OCI-LY7 (cell line): ENCODE results near the gene APOL3. TPM values are rescaled to one million over a fixed set of nuclear protein-coding genes. Genes with fewer than 3 reads are reported as not detected.

ENCODE experiments used
- BruUV-seq: library from RNA; stranded (reverse); fragments of 400-500 nt; replicated peaks from 2 replicates; lab custom pipeline; 2021; lab: Mats Ljungman, UMichigan
- CTCF ChIA-PET: fragments of 300-600 bp; sonication (Branson Sonifier 250); formaldehyde crosslinking; loops from one replicate; lab custom pipeline; 2022; ENCODE audit warnings: antibody characterized with exemption; ENCODE audit not compliant: unreplicated experiment; lab: Charles Lee
- POLR2A ChIA-PET: fragments of 300-600 bp; sonication (Branson Sonifier 250); formaldehyde crosslinking; loops from one replicate; lab custom pipeline; 2022; ENCODE audit warnings: antibody characterized with exemption; lab: Charles Lee
- DNase-seq: peaks from one replicate; pipeline ENCODE4 v3.0.0-alpha.2; 2015; ENCODE audit warnings: low spot score
- H2AFZ ChIP-seq: fragments of 200-600 bp; sonication (generic), shearing (Covaris generic); 2 replicates; pipeline ENCODE4 v1.6.1; 2014; ENCODE audit warnings: mild to moderate bottlenecking, antibody characterized with exemption, low read length, moderate library complexity
- H3K27ac ChIP-seq: fragments of 200-600 bp; sonication (generic); 2 replicates; pipeline ENCODE4 v1.5.1; 2014; ENCODE audit warnings: mixed run types, low read depth, mild to moderate bottlenecking, moderate library complexity, low read length, inconsistent platforms; ENCODE audit not compliant: poor library complexity, severe bottlenecking
- H3K36me3 ChIP-seq: fragments of 200-600 bp; sonication (generic); 2 replicates; pipeline ENCODE4 v1.6.1; 2014; ENCODE audit warnings: mild to moderate bottlenecking, antibody characterized with exemption, low read length, moderate library complexity, mixed read lengths; ENCODE audit not compliant: insufficient read depth
- H3K4me1 ChIP-seq: fragments of 200-600 bp; sonication (generic); 2 replicates; pipeline ENCODE4 v1.5.1; 2014; ENCODE audit warnings: mild to moderate bottlenecking, low read length; ENCODE audit not compliant: insufficient read depth, poor library complexity, severe bottlenecking
- H3K4me2 ChIP-seq: fragments of 200-600 bp; sonication (generic); 2 replicates; pipeline ENCODE4 v1.6.1; 2014; ENCODE audit warnings: mild to moderate bottlenecking, low read length
- H3K4me3 ChIP-seq: fragments of 200-600 bp; sonication (generic); 2 replicates; pipeline ENCODE4 v1.5.1; 2014; ENCODE audit warnings: mild to moderate bottlenecking, low read depth, low read length; ENCODE audit not compliant: poor library complexity, severe bottlenecking
- H3K79me2 ChIP-seq: fragments of 200-600 bp; sonication (generic); 2 replicates; pipeline ENCODE4 v1.6.1; 2016; ENCODE audit warnings: low read depth, mild to moderate bottlenecking, low read length, moderate library complexity, mixed read lengths; ENCODE audit not compliant: insufficient read depth
- H3K9me2 ChIP-seq: fragments of 200-600 bp; sonication (generic); 2 replicates; pipeline ENCODE4 v1.6.1; 2016; ENCODE audit warnings: mild to moderate bottlenecking, low read length, mixed read lengths; ENCODE audit not compliant: insufficient read depth
- H3K9me3 ChIP-seq: fragments of 200-600 bp; sonication (generic); 2 replicates; pipeline ENCODE4 v1.6.1; 2014; ENCODE audit warnings: mild to moderate bottlenecking, mixed run types, low read length, mixed read lengths
- H4K20me1 ChIP-seq: fragments of 200-600 bp; sonication (generic); 2 replicates; pipeline ENCODE4 v1.6.1; 2014; ENCODE audit warnings: mild to moderate bottlenecking, antibody characterized with exemption, low read length, moderate library complexity, mixed read lengths; ENCODE audit not compliant: insufficient read depth
- CTCF ChIP-seq: fragments of 200-600 bp; sonication (generic); conservative IDR thresholded peaks from 2 replicates; pipeline ENCODE4 v1.5.1; 2014; ENCODE audit warnings: mild to moderate bottlenecking, antibody characterized with exemption, low read length, moderate library complexity, mixed read lengths
- EZH2phosphoT487 ChIP-seq: fragments of 200-600 bp; sonication (generic); IDR thresholded peaks from 2 replicates; pipeline ENCODE4 v1.6.1; 2018; ENCODE audit warnings: low read depth, borderline replicate concordance, mild to moderate bottlenecking, mixed run types, antibody characterized with exemption, low read length, moderate library complexity, mixed read lengths
- intact Hi-C: fragments of 100-400 bp; cut with micrococcal nuclease; formaldehyde crosslinking; loops from one replicate; pipeline ENCODE4 v1.10.0; 2022; ENCODE audit not compliant: unreplicated experiment
- total RNA-seq, 2 experiments: library from RNA; depleted of rRNA in 1 of 2; stranded (reverse); fragments of >200 nt in 1 of 2; shearing (Covaris generic) in 1 of 2; gene quantifications; 2 replicates each; pipeline ENCODE4 v1.2.3, GENCODE V29; 2014 to 2022

The APOL3 gene
- total RNA-seq, 2 experiments from 2014 or later, result 10.7 to 19.6 TPM

DNA sequence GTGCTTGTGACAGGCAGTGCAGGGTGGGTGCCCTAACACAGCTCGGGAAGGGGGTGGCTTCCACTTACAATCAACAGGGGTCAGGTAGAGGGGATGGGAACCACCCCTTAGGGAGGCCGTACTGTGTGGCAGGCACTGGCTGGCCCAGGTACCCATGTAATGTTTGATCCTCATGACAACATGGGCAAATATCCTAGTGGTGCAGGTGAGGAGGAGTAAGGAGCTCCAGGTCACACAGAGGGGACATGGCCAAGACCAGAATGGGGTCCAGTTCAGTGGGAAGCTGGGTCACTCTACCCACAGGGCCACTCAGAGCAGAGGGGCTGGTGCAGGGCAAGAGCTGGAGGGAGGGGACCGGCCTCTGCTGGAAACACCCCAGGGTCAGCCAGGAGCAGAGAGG is 38.0 kb upstream of the APOL3 start:
- H2AFZ ChIP-seq, result no peak overlapping the region
- DNase-seq, result no peak
- CTCF ChIA-PET, result no interaction called here
- no peaks in the 10 kb centered on the region for H4K20me1 ChIP-seq
- H3K4me2 ChIP-seq, result no peak overlapping the region
- TF ChIP-seq CTCF (no peak), EZH2phosphoT487 (no peak)
- no TSS peak for BruUV-seq
- no peaks in the 10 kb centered on the region for H3K36me3 ChIP-seq
- no peaks in the 10 kb centered on the region for H3K9me3 ChIP-seq
- no peak overlapping the region for H3K4me3 ChIP-seq
- H3K9me2 ChIP-seq, result no peaks in the 10 kb centered on the region
- H3K27ac ChIP-seq, result no peak overlapping the region
- POLR2A ChIA-PET, result interaction anchor here (0.7 kb wide), 1 partner anchor 588 kb away, joined by 3 read pairs; no protein-coding TSS in a partner anchor
- no peaks in the 10 kb centered on the region for H3K79me2 ChIP-seq
- intact Hi-C loops, result no loop called here
- peaks cover 12% of the 10 kb centered on the region for H3K4me1 ChIP-seq

DNA sequence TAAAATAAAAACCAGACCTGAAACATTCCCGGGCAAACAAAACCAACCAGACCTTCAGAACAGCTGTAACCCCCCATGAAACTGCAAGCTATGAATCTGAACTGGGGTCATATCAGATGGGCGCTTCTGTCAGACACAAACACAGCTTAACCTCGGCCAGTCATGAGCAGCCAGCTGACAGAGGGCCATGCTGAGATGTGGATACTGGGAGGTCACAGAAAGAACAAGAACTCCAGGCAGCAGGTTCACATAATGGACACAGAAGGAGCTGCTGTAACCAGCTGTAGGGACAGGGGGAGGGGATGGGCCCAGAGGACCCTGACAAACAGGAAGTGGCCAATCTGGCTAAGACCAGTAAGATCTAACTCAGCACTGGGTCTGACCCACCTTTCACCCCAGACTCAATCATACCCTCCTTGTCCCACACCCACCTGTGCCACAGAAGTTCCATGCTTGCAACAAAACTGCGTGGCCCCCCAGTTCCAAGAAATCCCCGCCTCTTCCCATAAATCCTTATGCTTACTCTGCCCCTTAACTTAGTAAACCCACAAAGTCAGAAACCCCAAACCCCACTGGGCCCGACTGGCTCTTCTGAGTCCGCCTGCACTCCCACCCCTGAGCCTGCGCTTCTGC is 37.1 kb upstream of the APOL3 start:
- POLR2A ChIA-PET, result interaction anchor here (0.7 kb wide), 1 partner anchor 587 kb away, joined by 3 read pairs; no protein-coding TSS in a partner anchor
- H3K4me3 ChIP-seq, result no peak overlapping the region
- H3K4me1 ChIP-seq, result peaks cover 12% of the 10 kb centered on the region
- no peaks in the 10 kb centered on the region for H3K9me3 ChIP-seq
- no peak for TF ChIP-seq EZH2phosphoT487
- TF ChIP-seq CTCF, result no peak
- no peaks in the 10 kb centered on the region for H3K9me2 ChIP-seq
- CTCF ChIA-PET, result no interaction called here
- H3K36me3 ChIP-seq, result no peaks in the 10 kb centered on the region
- peak overlapping the region; percentile 43 for H3K4me2 ChIP-seq
- no peaks in the 10 kb centered on the region for H4K20me1 ChIP-seq
- H2AFZ ChIP-seq, result peak overlapping the region; percentile 57; the same call in 1 of the 2 replicates
- intact Hi-C loops, result loop anchor here (2.0 kb wide), 1 partner anchor 23 kb away; no protein-coding TSS in a partner anchor
- H3K79me2 ChIP-seq, result no peaks in the 10 kb centered on the region
- no TSS peak for BruUV-seq
- peak; percentile 22 for DNase-seq
- no peak overlapping the region for H3K27ac ChIP-seq

- intact Hi-C loops, result loop anchor here (2.0 kb wide), 1 partner anchor 24 kb away; no protein-coding TSS in a partner anchor
- H3K4me1 ChIP-seq, result peaks cover 12% of the 10 kb centered on the region
- no TSS peak for BruUV-seq
- H3K9me2 ChIP-seq, result no peaks in the 10 kb centered on the region
- H3K79me2 ChIP-seq, result no peaks in the 10 kb centered on the region
- peak overlapping the region; percentile 57; the same call in 1 of the 2 replicates for H2AFZ ChIP-seq
- H4K20me1 ChIP-seq, result no peaks in the 10 kb centered on the region
- H3K4me2 ChIP-seq, result peak overlapping the region; percentile 43
- H3K27ac ChIP-seq, result no peak overlapping the region
- ChIA-PET POLR2A (interaction anchor here (1.0 kb wide), 1 partner anchor 21 kb away, joined by 4 read pairs; no protein-coding TSS in a partner anchor), CTCF (no interaction called here)
- TF ChIP-seq EZH2phosphoT487, result no peak
- TF ChIP-seq CTCF, result no peak
- no peaks in the 10 kb centered on the region for H3K9me3 ChIP-seq
- H3K4me3 ChIP-seq, result no peak overlapping the region
- DNase-seq, result peak; percentile 80
- H3K36me3 ChIP-seq, result no peaks in the 10 kb centered on the region
Measured at GRCh38 chr22:36197065-36197440, 36.5 kb upstream of the APOL3 start.
